Upper lobe of right lung (tissue), 1 donor: Measurements from ENCODE around the gene TMPRSS4. TPM values are rescaled to one million over a fixed set of nuclear protein-coding genes. Genes with fewer than 3 reads are reported as not detected.

ENCODE experiments used
- ATAC-seq: fragments of 200-7000 bp; cut with Tn5 transposase; one replicate; pipeline ENCODE4 v1.9.1; 2020; ENCODE audit warnings: mild to moderate bottlenecking, moderate library complexity
- DNase-seq: peaks from one replicate; pipeline ENCODE4 v3.0.0-alpha.2; 2020
- H3K27ac ChIP-seq: fragments of 200-600 bp; one replicate; pipeline ENCODE4 v1.8.0; 2022
- H3K27me3 ChIP-seq: fragments of 200-600 bp; one replicate; pipeline ENCODE4 v1.8.0; 2022; ENCODE audit warnings: mild to moderate bottlenecking
- H3K36me3 ChIP-seq: fragments of 200-600 bp; one replicate; pipeline ENCODE4 v1.8.0; 2022
- H3K4me1 ChIP-seq: fragments of 200-600 bp; one replicate; pipeline ENCODE4 v1.8.0; 2022
- H3K4me3 ChIP-seq: fragments of 200-600 bp; one replicate; pipeline ENCODE4 v1.8.0; 2022; ENCODE audit warnings: mild to moderate bottlenecking
- H3K9me3 ChIP-seq: fragments of 200-600 bp; one replicate; pipeline ENCODE4 v1.8.0; 2022
- intact Hi-C: fragments of 100-400 bp; cut with DNase I; formaldehyde crosslinking; loops from one replicate; pipeline ENCODE4 v1.11.0; 2022
- total RNA-seq: library from RNA; stranded (reverse); fragmentation: NEBNext Ultra II Directional; extraction: Animal tissue kit (Norgen Biotek cat#: 25700); gene quantifications from one replicate; pipeline ENCODE4 v1.2.1, GENCODE V29; 2021
- TF ChIP-seq, protein P1 (sequence below): fragments of 200-600 bp; IDR thresholded peaks from one replicate; pipeline ENCODE4 v1.8.0; 2022; ENCODE audit warnings: antibody characterized with exemption
- donor health status: DM: no; HTN: yes; CAD: no; lungs with severe emphysema.

TMPRSS4 gene
- total RNA-seq, 1 donor from 2014 or later = 3.0 TPM

DNA sequence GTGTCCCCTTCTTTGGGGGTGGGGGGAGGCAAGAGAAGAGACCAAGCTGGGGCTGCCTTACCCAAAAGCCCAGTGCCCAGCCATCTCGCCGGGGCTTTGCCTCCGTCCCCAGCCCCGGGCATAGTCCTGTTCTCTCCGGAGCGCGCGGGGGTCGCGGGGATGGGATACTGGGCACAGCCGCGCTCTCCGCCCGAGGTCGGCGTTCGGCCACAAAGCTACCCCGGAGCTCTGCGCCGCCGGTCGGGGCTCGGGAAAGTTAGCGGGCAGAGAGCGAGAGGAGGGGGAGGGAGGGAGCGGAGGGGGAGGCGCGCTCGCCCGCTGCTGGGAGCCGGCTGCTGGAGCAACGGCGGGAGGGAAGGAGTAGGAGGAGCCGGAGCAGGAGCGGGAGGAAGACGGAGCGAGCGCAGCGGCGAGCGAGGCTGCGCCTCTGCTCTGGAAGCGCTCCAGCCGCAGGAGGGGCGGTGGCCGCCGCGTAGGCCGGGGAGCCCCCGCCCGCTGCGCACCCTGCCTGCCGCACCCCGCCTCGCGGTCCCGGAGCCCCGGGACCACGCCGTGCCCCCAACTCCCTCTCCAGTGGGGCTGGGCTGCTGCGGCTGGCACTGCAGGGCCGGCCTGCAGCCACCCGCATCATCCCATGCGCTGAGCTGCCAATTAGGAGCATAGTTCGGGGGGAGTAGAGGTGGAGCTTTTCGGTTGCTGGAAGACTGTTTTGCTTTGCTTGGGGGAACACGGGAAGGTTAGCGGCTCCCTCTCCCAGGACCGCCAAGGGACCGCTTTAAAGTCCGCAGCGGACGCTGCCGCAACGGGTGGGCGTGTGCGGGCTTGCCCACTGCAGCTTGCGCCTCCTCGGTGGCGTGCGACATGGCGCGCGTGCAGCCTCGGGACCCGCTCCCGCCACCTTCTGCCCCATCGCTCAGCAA, 75.9 kb downstream of the TMPRSS4 start, which contains the start of gene SCN4B:
TSS of gene SCN4B (minus strand) at position 272 of the 920 bp plus-strand sequence. CDS start at position 122, 150 bp downstream.
- peak within 1 kb of the TSS; percentile 53 for H3K4me3 ChIP-seq
- ATAC-seq (peak; percentile 83), DNase-seq (peak; percentile 82)
- intact Hi-C loops = no loop called here
- no peaks in the 10 kb centered on the region for H3K4me1 ChIP-seq
- H3K27me3 ChIP-seq = peaks cover 52% of the 10 kb centered on the region
- no peak within 1 kb of the TSS for H3K27ac ChIP-seq
- H3K36me3 ChIP-seq = no peaks in the 10 kb centered on the region
- no peaks in the 10 kb centered on the region for H3K9me3 ChIP-seq
- TF ChIP-seq, protein P1, sequence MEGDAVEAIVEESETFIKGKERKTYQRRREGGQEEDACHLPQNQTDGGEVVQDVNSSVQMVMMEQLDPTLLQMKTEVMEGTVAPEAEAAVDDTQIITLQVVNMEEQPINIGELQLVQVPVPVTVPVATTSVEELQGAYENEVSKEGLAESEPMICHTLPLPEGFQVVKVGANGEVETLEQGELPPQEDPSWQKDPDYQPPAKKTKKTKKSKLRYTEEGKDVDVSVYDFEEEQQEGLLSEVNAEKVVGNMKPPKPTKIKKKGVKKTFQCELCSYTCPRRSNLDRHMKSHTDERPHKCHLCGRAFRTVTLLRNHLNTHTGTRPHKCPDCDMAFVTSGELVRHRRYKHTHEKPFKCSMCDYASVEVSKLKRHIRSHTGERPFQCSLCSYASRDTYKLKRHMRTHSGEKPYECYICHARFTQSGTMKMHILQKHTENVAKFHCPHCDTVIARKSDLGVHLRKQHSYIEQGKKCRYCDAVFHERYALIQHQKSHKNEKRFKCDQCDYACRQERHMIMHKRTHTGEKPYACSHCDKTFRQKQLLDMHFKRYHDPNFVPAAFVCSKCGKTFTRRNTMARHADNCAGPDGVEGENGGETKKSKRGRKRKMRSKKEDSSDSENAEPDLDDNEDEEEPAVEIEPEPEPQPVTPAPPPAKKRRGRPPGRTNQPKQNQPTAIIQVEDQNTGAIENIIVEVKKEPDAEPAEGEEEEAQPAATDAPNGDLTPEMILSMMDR = no peak

DNA sequence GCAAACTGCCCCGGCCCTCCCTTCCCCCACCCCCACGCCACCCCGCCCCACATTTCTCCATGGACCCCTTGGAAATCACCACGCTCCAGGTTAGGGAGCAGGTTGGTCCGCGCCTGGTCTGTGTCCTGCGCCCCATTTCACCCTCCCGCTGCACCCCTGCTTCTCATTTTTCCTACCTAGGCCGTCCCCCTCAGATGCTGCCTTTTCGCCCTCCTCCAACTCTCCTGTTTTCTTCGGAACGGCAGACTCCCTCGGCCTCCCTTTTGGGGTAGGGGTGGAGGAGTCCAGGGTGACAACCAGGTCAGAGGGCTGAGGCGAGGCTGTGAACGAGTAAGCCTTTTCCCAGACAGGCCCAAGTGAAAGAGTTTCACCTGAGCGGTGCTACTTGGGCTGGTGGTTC, 76.6 kb downstream of the TMPRSS4 start:
- no peaks in the 10 kb centered on the region for H3K9me3 ChIP-seq
- no peak overlapping the region for H3K27ac ChIP-seq
- peaks cover 52% of the 10 kb centered on the region for H3K27me3 ChIP-seq
- no peaks in the 10 kb centered on the region for H3K4me1 ChIP-seq
- peak overlapping the region; percentile 53 for H3K4me3 ChIP-seq
- intact Hi-C loops = no loop called here
- DNase-seq (no peak), ATAC-seq (no peak)
- no peaks in the 10 kb centered on the region for H3K36me3 ChIP-seq
- TF ChIP-seq, protein P1 = no peak

DNA sequence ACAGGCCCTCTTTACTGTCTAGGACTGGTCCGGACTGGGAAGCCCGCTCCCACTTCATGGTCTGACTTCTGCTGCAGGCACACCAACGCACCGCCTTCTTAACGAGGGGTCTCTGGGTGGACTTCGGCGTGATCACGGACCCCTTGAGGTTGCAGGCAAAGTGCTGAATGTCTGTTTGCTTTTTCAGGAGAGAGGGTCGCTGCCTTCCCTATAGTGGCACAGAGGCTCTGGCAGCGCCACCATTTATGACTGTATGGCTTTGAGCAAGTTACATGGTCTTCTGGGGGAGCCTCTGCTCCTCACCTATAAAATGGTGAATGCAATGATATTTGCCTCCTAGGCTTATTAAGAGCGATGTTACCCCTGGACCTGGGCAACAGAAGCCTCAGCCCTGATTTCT, 77.1 kb downstream of the TMPRSS4 start:
- DNase-seq (no peak), ATAC-seq (no peak)
- intact Hi-C loops = no loop called here
- no peaks in the 10 kb centered on the region for H3K36me3 ChIP-seq
- TF ChIP-seq, protein P1 = no peak
- H3K27me3 ChIP-seq = peaks cover 52% of the 10 kb centered on the region
- no peak overlapping the region for H3K27ac ChIP-seq
- H3K4me3 ChIP-seq = no peak overlapping the region
- no peaks in the 10 kb centered on the region for H3K4me1 ChIP-seq
- H3K9me3 ChIP-seq = no peaks in the 10 kb centered on the region

DNA sequence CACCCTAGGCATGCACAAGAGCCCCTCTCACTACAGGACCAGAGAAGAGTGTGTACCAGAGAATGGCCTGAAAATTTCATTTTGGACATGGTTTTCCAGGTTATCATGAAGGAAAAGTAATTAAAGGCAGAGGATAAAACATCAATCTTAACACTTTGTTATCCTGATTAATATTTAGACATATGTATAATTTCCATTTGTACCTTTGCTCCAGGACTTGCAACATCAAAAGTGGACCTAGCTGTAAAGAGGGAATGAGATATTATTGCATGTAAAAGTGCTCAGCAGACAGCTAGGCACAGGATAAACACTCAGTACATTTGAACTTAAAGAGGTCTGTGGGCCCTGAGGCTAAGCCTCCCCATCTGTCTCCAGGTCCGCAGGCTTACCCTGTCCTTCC, 77.8 kb downstream of the TMPRSS4 start:
- DNase-seq (no peak), ATAC-seq (no peak)
- Histone ChIP-seq H3K27me3 (peaks cover 52% of the 10 kb centered on the region), H3K36me3 (no peaks in the 10 kb centered on the region), H3K4me1 (no peaks in the 10 kb centered on the region), H3K4me3 (no peak overlapping the region), H3K27ac (no peak overlapping the region), H3K9me3 (no peaks in the 10 kb centered on the region)
- TF ChIP-seq, protein P1 = no peak
- intact Hi-C loops = no loop called here

DNA sequence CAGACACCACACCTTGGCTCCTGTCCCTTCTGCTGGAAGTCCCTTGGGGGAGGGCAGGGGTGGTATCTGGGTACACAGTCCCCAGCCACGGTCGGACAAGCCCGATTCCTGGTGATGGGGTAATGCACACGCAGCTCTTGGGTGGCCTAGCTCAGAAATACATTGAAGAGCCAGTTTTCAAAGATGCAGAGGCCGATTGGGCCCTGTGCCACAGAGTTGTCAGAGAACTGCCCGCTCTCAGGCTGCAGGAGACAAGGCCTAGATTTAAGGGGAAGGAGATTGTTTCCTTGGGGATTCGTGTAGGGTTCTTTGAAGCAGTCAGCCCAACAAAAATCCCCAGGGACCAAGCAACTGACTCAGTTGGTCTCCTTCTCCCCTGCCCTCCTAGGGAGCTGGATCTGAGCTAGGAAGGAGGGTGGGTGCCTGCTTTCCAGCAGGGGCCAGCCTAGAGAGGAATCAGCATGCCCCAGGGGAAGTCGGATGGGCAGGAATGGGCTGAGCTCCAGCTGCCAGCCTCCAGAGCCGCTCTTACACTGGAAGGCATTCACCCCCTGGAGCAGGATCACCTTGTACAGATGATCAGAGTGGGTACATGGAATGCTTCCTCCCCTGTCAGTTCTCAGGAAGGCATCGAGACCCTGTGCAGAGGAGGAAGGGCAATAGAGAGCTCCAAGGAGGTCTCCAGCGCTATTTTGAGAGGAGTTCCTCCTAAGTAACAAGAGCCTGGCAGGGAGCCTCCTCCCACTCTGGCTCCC, 79.1 kb downstream of the TMPRSS4 start:
- DNase-seq (no peak), ATAC-seq (no peak)
- TF ChIP-seq, protein P1 = no peak
- H3K9me3 ChIP-seq = no peaks in the 10 kb centered on the region
- no peak overlapping the region for H3K27ac ChIP-seq
- peaks cover 48% of the 10 kb centered on the region for H3K27me3 ChIP-seq
- no peak overlapping the region for H3K4me3 ChIP-seq
- H3K36me3 ChIP-seq = no peaks in the 10 kb centered on the region
- H3K4me1 ChIP-seq = no peaks in the 10 kb centered on the region
- intact Hi-C loops = no loop called here
